Measurements from ENCODE around the gene SGMS1.

DNA sequence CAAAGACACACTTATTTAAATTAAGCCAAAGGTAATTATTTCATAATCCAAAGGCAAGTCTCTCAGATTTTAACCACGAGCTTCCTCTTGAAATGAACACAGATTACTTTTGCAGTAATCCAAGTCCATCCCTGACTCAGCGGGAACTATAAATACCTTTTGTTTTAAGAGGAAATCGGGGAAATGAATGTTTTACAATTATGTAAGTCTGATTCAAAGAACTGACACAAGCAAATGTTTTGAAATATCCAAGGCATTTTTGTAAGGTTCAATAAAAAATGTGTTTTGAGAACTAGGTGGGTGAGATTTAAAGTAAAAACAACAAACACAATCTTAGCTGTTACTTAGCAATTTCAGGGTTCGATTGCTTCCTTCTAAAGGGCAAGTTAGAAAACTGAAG is 192.6 kb downstream of the SGMS1 start:
- TF ChIP-seq, protein P1, sequence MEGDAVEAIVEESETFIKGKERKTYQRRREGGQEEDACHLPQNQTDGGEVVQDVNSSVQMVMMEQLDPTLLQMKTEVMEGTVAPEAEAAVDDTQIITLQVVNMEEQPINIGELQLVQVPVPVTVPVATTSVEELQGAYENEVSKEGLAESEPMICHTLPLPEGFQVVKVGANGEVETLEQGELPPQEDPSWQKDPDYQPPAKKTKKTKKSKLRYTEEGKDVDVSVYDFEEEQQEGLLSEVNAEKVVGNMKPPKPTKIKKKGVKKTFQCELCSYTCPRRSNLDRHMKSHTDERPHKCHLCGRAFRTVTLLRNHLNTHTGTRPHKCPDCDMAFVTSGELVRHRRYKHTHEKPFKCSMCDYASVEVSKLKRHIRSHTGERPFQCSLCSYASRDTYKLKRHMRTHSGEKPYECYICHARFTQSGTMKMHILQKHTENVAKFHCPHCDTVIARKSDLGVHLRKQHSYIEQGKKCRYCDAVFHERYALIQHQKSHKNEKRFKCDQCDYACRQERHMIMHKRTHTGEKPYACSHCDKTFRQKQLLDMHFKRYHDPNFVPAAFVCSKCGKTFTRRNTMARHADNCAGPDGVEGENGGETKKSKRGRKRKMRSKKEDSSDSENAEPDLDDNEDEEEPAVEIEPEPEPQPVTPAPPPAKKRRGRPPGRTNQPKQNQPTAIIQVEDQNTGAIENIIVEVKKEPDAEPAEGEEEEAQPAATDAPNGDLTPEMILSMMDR (IDR thresholded peaks at IDR 0.05; ENCODE audit: extremely low read depth in 1 of 2, insufficient read depth in 1 of 2, low read depth in 1 of 2, low read length in 2 of 2) = no peak
- TF ChIP-seq POLR2A (IDR thresholded peaks at IDR 0.05; ENCODE audit: low read depth, low read length) = no peak
- no peak for TF ChIP-seq EZH2 (IDR thresholded peaks at IDR 0.05; ENCODE audit: borderline replicate concordance, low read depth, low read length, severe bottlenecking)
- peak; percentile 53 for TF ChIP-seq FOS (IDR thresholded peaks at IDR 0.05; ENCODE audit: borderline replicate concordance, insufficient read depth, low read length)
- no peak for TF ChIP-seq JUN (IDR thresholded peaks at IDR 0.05; ENCODE audit: borderline replicate concordance, insufficient read depth, insufficient read length, low read depth)

Measured in endothelial cell of umbilical vein (primary cell).